ENCODE data around the gene ANO10. TPM values are rescaled to one million over a fixed set of nuclear protein-coding genes. Genes with fewer than 3 reads are reported as not detected.

Gene ANO10
- total RNA-seq, 2 experiments from 2014 or later, result 6.3 to 8.9 TPM

DNA sequence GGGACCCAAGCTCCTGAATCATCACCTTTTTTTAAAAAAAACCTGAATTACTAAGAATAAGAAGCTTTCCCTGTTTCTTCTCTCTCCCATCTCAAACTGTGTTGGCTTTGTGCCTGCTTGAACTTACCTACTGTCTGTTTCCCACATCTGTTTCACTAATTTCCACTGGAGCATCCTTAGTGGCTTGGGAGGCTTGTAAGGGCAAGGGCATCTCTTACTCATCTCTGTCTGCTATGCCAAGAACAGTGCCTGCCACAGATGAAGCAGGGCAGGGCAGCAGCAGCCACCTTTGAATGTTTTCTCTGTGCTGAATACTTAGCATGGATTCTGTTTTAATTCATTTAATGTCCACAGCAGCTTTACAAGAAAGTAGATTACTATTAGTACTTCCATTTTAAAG lies 293.2 kb downstream of the ANO10 start:
- peaks cover 2% of the 10 kb centered on the region for H3K9me3 Mint-ChIP-seq
- ChIA-PET POLR2A (interaction anchor here (0.9 kb wide), 1 partner anchor 12 kb away, joined by 3 read pairs; no protein-coding TSS in a partner anchor), CTCF (interaction anchor here (0.9 to 1.3 kb wide), 2 partner anchors 48 to 49 kb away, joined by 3 to 4 read pairs; no protein-coding TSS in a partner anchor)
- TF ChIP-seq CTCF (IDR thresholded peaks at IDR 0.05), result no peak
- ATAC-seq (no peak), DNase-seq (no peak)
- H3K27ac Mint-ChIP-seq, result peak overlapping the region; percentile 87
- H3K4me3 Mint-ChIP-seq, result no peak overlapping the region
- peaks cover 32% of the 10 kb centered on the region for H3K36me3 Mint-ChIP-seq (ENCODE audit: low read depth)
- intact Hi-C loops (cut with micrococcal nuclease), result no loop called here
- H3K27me3 Mint-ChIP-seq, result no peaks in the 10 kb centered on the region
- peaks cover 85% of the 10 kb centered on the region for H3K4me1 Mint-ChIP-seq (ENCODE audit: low read depth)

DNA sequence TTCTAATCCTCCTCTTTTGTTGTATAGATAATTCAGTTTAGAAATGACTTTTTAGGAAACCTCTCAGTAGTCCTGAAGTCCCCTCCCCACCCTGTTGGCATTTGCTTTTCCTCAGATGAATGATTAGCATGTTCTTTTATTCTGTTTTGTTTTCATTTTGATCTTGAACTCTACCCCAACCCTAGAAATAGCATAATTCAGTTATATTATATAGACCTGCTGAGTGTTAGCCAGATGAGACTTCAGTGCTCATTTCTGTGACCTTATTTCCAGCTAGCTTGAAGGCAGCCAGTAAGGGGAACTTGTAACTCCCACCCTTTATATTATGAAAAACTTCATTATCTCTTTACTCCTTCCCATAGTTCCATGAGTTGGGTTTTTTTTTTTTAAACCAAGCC lies 294.2 kb downstream of the ANO10 start:
- intact Hi-C loops (cut with micrococcal nuclease), result no loop called here
- Mint-ChIP-seq H3K36me3 (ENCODE audit: low read depth) (peaks cover 34% of the 10 kb centered on the region), H3K4me1 (ENCODE audit: low read depth) (peaks cover 88% of the 10 kb centered on the region), H3K27ac (peak overlapping the region; percentile 91), H3K9me3 (no peaks in the 10 kb centered on the region), H3K4me3 (peak overlapping the region; percentile 15), H3K27me3 (no peaks in the 10 kb centered on the region)
- ChIA-PET POLR2A (no interaction called here), CTCF (interaction anchor here (0.9 to 1.0 kb wide), 2 partner anchors 9 to 22 kb away, joined by 3 read pairs; no protein-coding TSS in a partner anchor)
- ATAC-seq (peak; percentile 48), DNase-seq (no peak)
- no peak for TF ChIP-seq CTCF (IDR thresholded peaks at IDR 0.05)

DNA sequence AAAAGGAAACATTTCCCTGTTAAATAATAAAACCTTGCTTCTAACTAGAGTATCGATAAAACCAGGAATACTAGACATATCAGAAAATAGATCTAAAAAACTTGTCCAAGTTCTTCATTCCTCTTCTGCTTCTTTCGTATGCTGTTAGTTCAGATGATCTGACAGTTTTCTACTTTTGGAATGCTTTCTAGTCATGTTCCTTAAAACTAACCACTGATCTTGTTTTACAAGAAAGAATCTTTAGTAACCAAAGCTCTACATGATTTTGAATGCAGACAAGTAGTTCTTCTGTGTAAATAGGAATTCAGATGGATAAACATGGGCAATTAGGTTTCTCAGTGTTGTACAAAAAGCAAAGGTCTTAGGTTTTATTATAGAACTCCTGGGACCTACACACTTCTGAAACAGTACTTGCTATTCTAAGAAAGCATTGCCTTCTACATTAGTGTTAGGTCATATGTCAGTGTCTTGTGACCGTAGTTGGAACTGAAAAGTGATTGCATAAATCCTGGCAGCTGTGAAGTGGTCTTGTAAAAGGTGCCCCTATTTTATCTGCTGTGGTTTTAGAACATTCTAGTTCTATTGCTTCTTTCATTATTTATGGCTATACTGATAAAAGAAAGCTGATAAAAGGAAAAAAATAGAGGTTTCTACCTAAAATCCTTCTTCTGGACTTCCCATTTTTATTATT lies 294.8 kb downstream of the ANO10 start:
- CTCF ChIA-PET, result interaction anchor here (0.9 to 1.3 kb wide), 3 partner anchors 8 to 23 kb away, joined by 3 read pairs; no protein-coding TSS in a partner anchor
- POLR2A ChIA-PET, result interaction anchor here (0.6 kb wide), 1 partner anchor 110 kb away, joined by 3 read pairs; no protein-coding TSS in a partner anchor
- intact Hi-C loops (cut with micrococcal nuclease), result no loop called here
- H3K36me3 Mint-ChIP-seq (ENCODE audit: low read depth), result peaks cover 33% of the 10 kb centered on the region
- peak overlapping the region; percentile 15 for H3K4me3 Mint-ChIP-seq
- no peaks in the 10 kb centered on the region for H3K27me3 Mint-ChIP-seq
- peaks cover 88% of the 10 kb centered on the region for H3K4me1 Mint-ChIP-seq (ENCODE audit: low read depth)
- H3K27ac Mint-ChIP-seq, result peak overlapping the region; percentile 91
- DNase-seq (no peak), ATAC-seq (peak; percentile 73)
- no peak for TF ChIP-seq CTCF (IDR thresholded peaks at IDR 0.05)
- H3K9me3 Mint-ChIP-seq, result no peaks in the 10 kb centered on the region

GRCh38 chr3:43323541-43323940 lies 298.3 kb downstream of the ANO10 start:
- no peak for TF ChIP-seq CTCF (IDR thresholded peaks at IDR 0.05)
- H3K4me1 Mint-ChIP-seq (ENCODE audit: low read depth), result peaks cover 91% of the 10 kb centered on the region
- peak overlapping the region; percentile 68 for H3K27ac Mint-ChIP-seq
- ChIA-PET CTCF (no interaction called here), POLR2A (interaction anchor here (1.3 to 2.2 kb wide), 3 partner anchors 17 to 32 kb away, joined by 3 to 8 read pairs (median 4); no protein-coding TSS in a partner anchor)
- H3K36me3 Mint-ChIP-seq (ENCODE audit: low read depth), result peaks cover 37% of the 10 kb centered on the region
- no peaks in the 10 kb centered on the region for H3K9me3 Mint-ChIP-seq
- no peak for ATAC-seq
- intact Hi-C loops (cut with micrococcal nuclease), result no loop called here
- H3K4me3 Mint-ChIP-seq, result no peak overlapping the region
- no peak for DNase-seq
- no peaks in the 10 kb centered on the region for H3K27me3 Mint-ChIP-seq

DNA sequence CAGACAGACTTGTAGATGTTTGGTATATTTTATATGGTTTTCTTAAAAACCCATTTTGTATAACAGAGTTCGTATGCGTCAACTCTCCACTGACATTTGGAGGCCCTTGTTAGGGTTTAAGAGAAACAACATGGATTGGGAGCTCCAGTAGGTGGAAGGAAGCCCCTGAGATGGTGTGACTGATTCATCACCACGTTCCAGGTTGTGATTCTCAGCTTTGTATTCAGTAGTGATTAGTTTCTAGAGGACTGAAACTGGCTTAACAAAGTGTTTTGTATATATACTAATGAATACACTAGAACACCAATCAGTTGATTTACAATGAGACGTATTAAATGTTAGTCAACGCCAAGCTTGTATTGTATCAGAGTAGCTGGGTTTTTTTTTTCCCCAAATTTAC lies 301.5 kb downstream of the ANO10 start:
- no peak overlapping the region for H3K4me3 Mint-ChIP-seq
- H3K27ac Mint-ChIP-seq, result peak overlapping the region; percentile 58
- DNase-seq, result no peak
- peaks cover 37% of the 10 kb centered on the region for H3K36me3 Mint-ChIP-seq (ENCODE audit: low read depth)
- peak; percentile 65 for ATAC-seq
- intact Hi-C loops (cut with micrococcal nuclease), result no loop called here
- H3K27me3 Mint-ChIP-seq, result no peaks in the 10 kb centered on the region
- TF ChIP-seq CTCF (IDR thresholded peaks at IDR 0.05), result no peak
- H3K9me3 Mint-ChIP-seq, result no peaks in the 10 kb centered on the region
- CTCF ChIA-PET, result interaction anchor here (0.6 to 2.4 kb wide), 3 partner anchors 13 to 50 kb away, joined by 3 to 10 read pairs (median 4); no protein-coding TSS in a partner anchor
- POLR2A ChIA-PET, result interaction anchor here (1.0 to 1.5 kb wide), 2 partner anchors 17 to 23 kb away, joined by 3 to 4 read pairs; no protein-coding TSS in a partner anchor
- peaks cover 90% of the 10 kb centered on the region for H3K4me1 Mint-ChIP-seq (ENCODE audit: low read depth)

Data from activated CD8-positive, alpha-beta T cell treated with anti-CD3 and anti-CD28 coated beads for 36 hours (primary cell).